Measurements from ENCODE around the gene MXRA8.

The MXRA8 gene

DNA sequence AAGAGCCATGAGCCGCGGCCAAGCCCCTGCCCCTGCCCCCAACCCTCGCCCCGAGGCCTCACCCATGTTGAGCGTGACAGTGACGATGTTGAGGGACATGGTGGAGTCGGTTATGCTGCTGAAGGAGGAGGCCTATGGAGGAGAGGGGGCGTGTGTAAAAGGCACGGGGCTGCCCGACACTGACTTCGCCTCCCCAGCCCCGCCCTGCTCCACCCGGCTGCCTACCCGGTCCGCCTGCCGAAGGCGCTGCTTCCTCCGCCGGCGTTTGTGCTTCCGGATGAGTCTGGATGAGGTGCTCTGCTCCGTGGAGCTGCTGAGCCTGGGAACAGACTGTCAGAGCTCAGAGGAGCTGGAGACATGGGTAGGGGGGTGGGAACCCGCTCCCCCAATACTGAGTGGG, 18.2 kb downstream of the MXRA8 start:
- no peaks in the 10 kb centered on the region for H3K4me1 Mint-ChIP-seq
- no peak overlapping the region for H3K27ac Mint-ChIP-seq
- no peaks in the 10 kb centered on the region for H3K9me3 Mint-ChIP-seq
- H3K36me3 Mint-ChIP-seq = no peaks in the 10 kb centered on the region
- no peaks in the 10 kb centered on the region for H3K27me3 Mint-ChIP-seq
- H3K4me3 Mint-ChIP-seq = no peak overlapping the region

DNA sequence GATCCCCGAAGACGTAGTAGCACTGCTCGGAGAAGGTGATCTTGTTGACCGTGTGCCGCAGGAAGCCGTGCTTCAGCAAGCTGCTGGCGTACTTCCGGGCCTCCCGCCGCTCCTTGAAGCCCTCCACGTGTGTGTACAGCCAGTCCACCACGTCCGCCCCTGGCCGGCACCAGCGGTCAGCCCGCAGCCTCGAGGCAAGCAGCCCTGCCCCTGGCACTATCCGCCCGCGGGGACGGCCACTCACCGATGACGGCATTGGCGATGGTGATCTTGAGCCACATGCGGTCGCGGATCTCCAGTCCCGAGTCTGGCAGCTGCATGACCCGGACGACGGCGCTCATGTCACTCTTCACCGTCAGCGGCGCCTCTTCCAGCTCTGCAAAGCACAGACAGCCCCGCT, 20.1 kb downstream of the MXRA8 start:
- Mint-ChIP-seq H3K27me3 (no peaks in the 10 kb centered on the region), H3K36me3 (no peaks in the 10 kb centered on the region), H3K4me1 (no peaks in the 10 kb centered on the region), H3K27ac (no peak overlapping the region), H3K9me3 (no peaks in the 10 kb centered on the region), H3K4me3 (no peak overlapping the region)

DNA sequence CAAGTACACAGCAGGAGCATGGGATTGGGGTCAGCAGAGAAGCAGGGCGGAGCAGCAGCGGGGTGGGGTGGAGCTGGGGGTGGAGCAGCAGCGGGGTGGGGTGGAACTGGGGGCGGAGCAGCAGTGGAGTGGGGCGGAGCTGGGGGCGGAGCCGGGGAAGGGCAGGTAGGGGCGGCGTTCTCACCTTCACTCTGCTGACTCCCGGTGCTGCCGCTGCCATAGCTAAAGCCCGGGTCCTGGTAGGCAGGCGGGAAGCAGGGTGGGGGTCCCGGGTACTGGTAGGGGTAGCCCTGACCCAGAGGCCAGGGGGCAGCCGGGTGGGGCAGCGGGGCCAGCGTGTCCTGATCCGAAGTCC, 20.6 kb downstream of the MXRA8 start:
- Mint-ChIP-seq H3K36me3 (no peaks in the 10 kb centered on the region), H3K27me3 (no peaks in the 10 kb centered on the region), H3K9me3 (no peaks in the 10 kb centered on the region), H3K4me3 (no peak overlapping the region), H3K4me1 (no peaks in the 10 kb centered on the region), H3K27ac (no peak overlapping the region)

DNA sequence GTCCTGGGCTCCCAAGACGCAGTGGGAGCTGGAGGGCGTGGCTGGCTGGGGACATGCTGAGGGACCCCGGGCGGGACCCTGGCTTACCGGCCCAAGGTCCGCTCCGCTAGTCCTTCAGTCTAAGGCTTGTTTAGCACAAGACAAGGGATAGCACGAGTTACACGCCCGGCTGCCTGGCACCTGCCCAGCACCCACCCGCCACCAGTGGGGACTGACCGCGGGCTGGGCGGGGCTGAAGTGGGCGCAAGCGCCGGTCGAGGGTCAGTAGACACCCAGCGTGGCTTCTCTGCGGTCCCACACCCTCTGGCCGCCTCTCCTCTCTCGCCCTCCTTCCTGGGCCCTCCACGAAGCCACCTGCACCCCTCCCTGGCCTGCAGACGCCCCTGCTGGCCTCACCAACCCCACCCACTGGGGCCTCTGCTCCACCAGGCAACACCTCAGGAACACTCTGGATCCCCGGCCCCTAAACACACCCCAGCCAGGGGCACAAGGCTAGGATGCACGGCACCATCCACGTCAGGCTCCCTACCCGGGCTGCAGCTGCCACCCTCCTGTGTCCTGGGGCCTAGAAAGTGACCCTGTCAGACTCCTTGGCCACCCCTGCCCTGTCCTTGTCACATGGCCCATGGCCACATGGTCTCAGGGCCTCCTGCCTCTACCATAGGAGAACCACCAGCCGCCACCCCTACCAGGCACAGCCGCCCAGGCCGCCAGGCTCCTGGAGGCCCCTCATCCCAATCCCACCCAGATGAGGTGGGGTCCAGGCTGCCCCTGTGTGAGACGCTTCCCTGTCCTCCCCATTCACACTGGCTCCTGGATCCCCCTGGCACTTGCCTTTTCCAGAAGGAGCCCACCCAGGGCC, 21.2 kb downstream of the MXRA8 start:
- no peaks in the 10 kb centered on the region for H3K36me3 Mint-ChIP-seq
- no peak overlapping the region for H3K4me3 Mint-ChIP-seq
- H3K27ac Mint-ChIP-seq = no peak overlapping the region
- H3K27me3 Mint-ChIP-seq = no peaks in the 10 kb centered on the region
- H3K9me3 Mint-ChIP-seq = no peaks in the 10 kb centered on the region
- no peaks in the 10 kb centered on the region for H3K4me1 Mint-ChIP-seq

DNA sequence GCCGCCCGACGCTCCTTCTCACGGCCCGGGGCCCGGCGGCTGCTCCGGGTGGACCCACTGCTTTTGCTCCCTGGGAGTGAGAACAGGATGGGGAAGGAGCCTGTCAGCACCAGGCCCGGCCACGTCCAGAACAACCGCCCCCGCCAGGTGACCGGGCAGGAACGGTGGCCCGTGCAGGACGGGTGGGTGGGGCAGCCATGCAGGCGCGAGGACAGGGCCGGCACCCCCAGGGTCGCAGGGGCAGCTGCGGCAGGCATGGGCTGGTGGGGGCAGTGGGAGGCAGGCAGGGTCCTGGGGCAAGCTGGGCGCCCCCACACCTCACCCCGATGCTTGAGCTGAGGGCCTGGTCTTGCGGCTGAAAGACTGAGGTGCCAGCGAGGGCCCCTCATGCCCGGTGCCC, 21.9 kb downstream of the MXRA8 start:
- H3K36me3 Mint-ChIP-seq = no peaks in the 10 kb centered on the region
- no peak overlapping the region for H3K4me3 Mint-ChIP-seq
- H3K27me3 Mint-ChIP-seq = no peaks in the 10 kb centered on the region
- no peak overlapping the region for H3K27ac Mint-ChIP-seq
- H3K9me3 Mint-ChIP-seq = no peaks in the 10 kb centered on the region
- no peaks in the 10 kb centered on the region for H3K4me1 Mint-ChIP-seq

DNA sequence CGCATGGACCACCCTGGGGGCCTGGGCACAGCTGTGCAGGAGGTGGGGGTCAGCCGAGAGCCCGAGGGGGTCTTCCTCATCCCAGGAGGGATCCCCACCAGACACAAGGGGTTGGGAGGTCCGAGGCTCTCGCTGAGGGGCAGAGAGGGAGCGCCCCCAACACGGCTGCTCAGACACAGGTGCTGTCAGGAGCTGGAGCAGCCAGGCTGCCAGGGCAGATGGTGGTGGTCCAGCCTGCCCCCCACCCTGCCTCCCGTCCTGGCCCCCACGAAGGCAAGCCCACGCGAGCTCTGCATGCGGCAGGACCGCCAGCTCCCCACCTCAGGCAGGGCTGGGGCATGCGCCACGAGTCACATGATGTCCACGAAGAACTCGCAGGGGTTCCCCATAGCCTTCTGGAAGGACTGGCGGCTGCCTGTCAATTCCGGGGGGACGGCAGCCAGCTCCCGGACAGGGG, 22.5 kb downstream of the MXRA8 start:
- H3K36me3 Mint-ChIP-seq = no peaks in the 10 kb centered on the region
- no peaks in the 10 kb centered on the region for H3K4me1 Mint-ChIP-seq
- H3K9me3 Mint-ChIP-seq = no peaks in the 10 kb centered on the region
- H3K4me3 Mint-ChIP-seq = no peak overlapping the region
- no peak overlapping the region for H3K27ac Mint-ChIP-seq
- no peaks in the 10 kb centered on the region for H3K27me3 Mint-ChIP-seq

DNA sequence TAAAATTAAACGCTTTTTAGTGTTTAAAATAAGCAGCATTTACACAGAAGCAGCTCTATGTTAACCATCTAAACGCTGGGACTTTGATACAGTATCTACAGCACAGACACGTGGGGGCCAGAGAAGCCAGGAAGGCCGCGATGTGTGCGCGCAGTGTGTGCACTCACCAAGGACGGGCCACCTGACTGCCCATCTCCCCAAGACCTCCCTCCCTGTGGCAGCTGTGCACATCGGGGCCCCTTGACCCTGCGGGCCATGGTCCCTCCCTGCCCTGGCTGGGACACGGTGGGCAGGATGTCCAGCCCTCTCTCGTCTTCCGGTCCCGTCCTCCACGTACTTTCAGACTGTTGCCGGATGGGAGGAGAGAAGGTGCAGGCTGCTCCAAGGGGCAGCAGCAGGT, 23.1 kb downstream of the MXRA8 start:
- H3K4me3 Mint-ChIP-seq = no peak overlapping the region
- no peaks in the 10 kb centered on the region for H3K4me1 Mint-ChIP-seq
- no peaks in the 10 kb centered on the region for H3K9me3 Mint-ChIP-seq
- no peaks in the 10 kb centered on the region for H3K36me3 Mint-ChIP-seq
- H3K27ac Mint-ChIP-seq = no peak overlapping the region
- H3K27me3 Mint-ChIP-seq = no peaks in the 10 kb centered on the region

GRCh38 chr1:1334835-1335234, 23.5 kb downstream of the MXRA8 start:
- no peaks in the 10 kb centered on the region for H3K9me3 Mint-ChIP-seq
- no peak overlapping the region for H3K4me3 Mint-ChIP-seq
- no peaks in the 10 kb centered on the region for H3K27me3 Mint-ChIP-seq
- H3K4me1 Mint-ChIP-seq = no peaks in the 10 kb centered on the region
- no peak overlapping the region for H3K27ac Mint-ChIP-seq
- H3K36me3 Mint-ChIP-seq = no peaks in the 10 kb centered on the region

GRCh38 chr1:1333551-1334241, 24.7 kb downstream of the MXRA8 start:
- no peak overlapping the region for H3K27ac Mint-ChIP-seq
- H3K27me3 Mint-ChIP-seq = no peaks in the 10 kb centered on the region
- H3K9me3 Mint-ChIP-seq = no peaks in the 10 kb centered on the region
- no peak overlapping the region for H3K4me3 Mint-ChIP-seq
- no peaks in the 10 kb centered on the region for H3K4me1 Mint-ChIP-seq
- H3K36me3 Mint-ChIP-seq = no peaks in the 10 kb centered on the region

DNA sequence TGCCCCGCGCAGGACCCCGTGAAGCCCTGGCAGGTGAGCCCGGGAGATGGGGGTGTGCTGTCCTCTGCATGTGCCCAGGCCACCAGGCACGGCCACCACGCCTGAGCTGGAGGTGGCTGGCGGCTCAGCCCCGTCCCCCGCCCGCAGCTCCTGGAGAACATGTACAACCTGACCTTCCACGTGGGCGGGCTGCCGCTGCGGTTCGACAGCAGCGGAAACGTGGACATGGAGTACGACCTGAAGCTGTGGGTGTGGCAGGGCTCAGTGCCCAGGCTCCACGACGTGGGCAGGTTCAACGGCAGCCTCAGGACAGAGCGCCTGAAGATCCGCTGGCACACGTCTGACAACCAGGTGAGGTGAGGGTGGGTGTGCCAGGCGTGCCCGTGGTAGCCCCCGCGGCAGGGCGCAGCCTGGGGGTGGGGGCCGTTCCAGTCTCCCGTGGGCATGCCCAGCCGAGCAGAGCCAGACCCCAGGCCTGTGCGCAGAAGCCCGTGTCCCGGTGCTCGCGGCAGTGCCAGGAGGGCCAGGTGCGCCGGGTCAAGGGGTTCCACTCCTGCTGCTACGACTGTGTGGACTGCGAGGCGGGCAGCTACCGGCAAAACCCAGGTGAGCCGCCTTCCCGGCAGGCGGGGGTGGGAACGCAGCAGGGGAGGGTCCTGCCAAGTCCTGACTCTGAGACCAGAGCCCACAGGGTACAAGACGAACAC, 25.4 kb downstream of the MXRA8 start:
- H3K36me3 Mint-ChIP-seq = no peaks in the 10 kb centered on the region
- no peaks in the 10 kb centered on the region for H3K27me3 Mint-ChIP-seq
- H3K4me1 Mint-ChIP-seq = no peaks in the 10 kb centered on the region
- no peaks in the 10 kb centered on the region for H3K9me3 Mint-ChIP-seq
- no peak overlapping the region for H3K27ac Mint-ChIP-seq
- H3K4me3 Mint-ChIP-seq = no peak overlapping the region

DNA sequence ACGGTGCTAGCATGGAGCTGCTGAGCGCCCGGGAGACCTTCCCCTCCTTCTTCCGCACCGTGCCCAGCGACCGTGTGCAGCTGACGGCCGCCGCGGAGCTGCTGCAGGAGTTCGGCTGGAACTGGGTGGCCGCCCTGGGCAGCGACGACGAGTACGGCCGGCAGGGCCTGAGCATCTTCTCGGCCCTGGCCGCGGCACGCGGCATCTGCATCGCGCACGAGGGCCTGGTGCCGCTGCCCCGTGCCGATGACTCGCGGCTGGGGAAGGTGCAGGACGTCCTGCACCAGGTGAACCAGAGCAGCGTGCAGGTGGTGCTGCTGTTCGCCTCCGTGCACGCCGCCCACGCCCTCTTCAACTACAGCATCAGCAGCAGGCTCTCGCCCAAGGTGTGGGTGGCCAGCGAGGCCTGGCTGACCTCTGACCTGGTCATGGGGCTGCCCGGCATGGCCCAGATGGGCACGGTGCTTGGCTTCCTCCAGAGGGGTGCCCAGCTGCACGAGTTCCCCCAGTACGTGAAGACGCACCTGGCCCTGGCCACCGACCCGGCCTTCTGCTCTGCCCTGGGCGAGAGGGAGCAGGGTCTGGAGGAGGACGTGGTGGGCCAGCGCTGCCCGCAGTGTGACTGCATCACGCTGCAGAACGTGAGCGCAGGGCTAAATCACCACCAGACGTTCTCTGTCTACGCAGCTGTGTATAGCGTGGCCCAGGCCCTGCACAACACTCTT, 26.2 kb downstream of the MXRA8 start:
- H3K9me3 Mint-ChIP-seq = no peaks in the 10 kb centered on the region
- no peaks in the 10 kb centered on the region for H3K36me3 Mint-ChIP-seq
- no peaks in the 10 kb centered on the region for H3K27me3 Mint-ChIP-seq
- H3K4me1 Mint-ChIP-seq = no peaks in the 10 kb centered on the region
- no peak overlapping the region for H3K27ac Mint-ChIP-seq
- no peak overlapping the region for H3K4me3 Mint-ChIP-seq

DNA sequence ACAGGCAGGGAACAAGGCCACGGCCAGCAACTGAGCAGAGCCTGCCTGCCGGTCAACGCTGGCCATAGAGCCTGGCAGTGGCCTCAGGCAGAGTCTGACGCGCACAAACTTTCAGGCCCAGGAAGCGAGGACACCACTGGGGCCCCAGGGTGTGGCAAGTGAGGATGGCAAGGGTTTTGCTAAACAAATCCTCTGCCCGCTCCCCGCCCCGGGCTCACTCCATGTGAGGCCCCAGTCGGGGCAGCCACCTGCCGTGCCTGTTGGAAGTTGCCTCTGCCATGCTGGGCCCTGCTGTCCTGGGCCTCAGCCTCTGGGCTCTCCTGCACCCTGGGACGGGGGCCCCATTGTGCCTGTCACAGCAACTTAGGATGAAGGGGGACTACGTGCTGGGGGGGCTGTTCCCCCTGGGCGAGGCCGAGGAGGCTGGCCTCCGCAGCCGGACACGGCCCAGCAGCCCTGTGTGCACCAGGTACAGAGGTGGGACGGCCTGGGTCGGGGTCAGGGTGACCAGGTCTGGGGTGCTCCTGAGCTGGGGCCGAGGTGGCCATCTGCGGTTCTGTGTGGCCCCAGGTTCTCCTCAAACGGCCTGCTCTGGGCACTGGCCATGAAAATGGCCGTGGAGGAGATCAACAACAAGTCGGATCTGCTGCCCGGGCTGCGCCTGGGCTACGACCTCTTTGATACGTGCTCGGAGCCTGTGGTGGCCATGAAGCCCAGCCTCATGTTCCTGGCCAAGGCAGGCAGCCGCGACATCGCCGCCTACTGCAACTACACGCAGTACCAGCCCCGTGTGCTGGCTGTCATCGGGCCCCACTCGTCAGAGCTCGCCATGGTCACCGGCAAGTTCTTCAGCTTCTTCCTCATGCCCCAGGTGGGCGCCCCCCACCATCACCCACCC, 27.0 kb downstream of the MXRA8 start, which contains the start of gene TAS1R3:
Gene TAS1R3 (plus strand): TSS at position 213 of the 898 bp plus-strand sequence. CDS start 66 bp downstream, at position 279.
- H3K27ac Mint-ChIP-seq = no peak within 1 kb of the TSS

GRCh38 chr1:1330366-1331067, 27.8 kb downstream of the MXRA8 start:
- Mint-ChIP-seq H3K27me3 (no peaks in the 10 kb centered on the region), H3K27ac (no peak overlapping the region), H3K4me3 (no peak overlapping the region), H3K9me3 (no peaks in the 10 kb centered on the region), H3K4me1 (peaks cover 7% of the 10 kb centered on the region), H3K36me3 (no peaks in the 10 kb centered on the region)

More for the DNA sequence above, 27.0 kb downstream of the MXRA8 start, which contains the start of gene TAS1R3:
- Mint-ChIP-seq H3K4me3 (no peak within 1 kb of the TSS), H3K27me3 (no peaks in the 10 kb centered on the region), H3K9me3 (no peaks in the 10 kb centered on the region), H3K4me1 (peaks cover 1% of the 10 kb centered on the region), H3K36me3 (no peaks in the 10 kb centered on the region)
